HepG2 (cell line): ENCODE data around the gene ZCCHC9. TPM values are rescaled to one million over a fixed set of nuclear protein-coding genes. Genes with fewer than 3 reads are reported as not detected.

Experiments used
- CBFB ChIP-seq: sonication (generic); formaldehyde crosslinking; IDR thresholded peaks from 2 replicates; pipeline ENCODE4 v1.4.0; 2020; ENCODE audit warnings: missing genetic modification reagents
- CHD4 ChIP-seq: fragments of 200-600 bp; sonication (generic); IDR thresholded peaks from 2 replicates; pipeline ENCODE4 v1.7.0; 2017; ENCODE audit warnings: mild to moderate bottlenecking, low read length, borderline replicate concordance
- GZF1 ChIP-seq: sonication (generic); formaldehyde crosslinking; IDR thresholded peaks from 2 replicates; pipeline ENCODE4 v1.5.1; 2020; ENCODE audit warnings: mild to moderate bottlenecking, missing genetic modification reagents
- IKZF1 ChIP-seq: fragments of 450-650 bp; IDR thresholded peaks from 2 replicates; pipeline ENCODE4 v1.7.1; 2016
- JDP2 ChIP-seq: sonication (generic); formaldehyde crosslinking; IDR thresholded peaks from 2 replicates; pipeline ENCODE4 v1.8.1; 2022; ENCODE audit warnings: missing genetic modification reagents, borderline replicate concordance
- MTF1 ChIP-seq: sonication (generic); formaldehyde crosslinking; IDR thresholded peaks from 2 replicates; pipeline ENCODE4 v1.5.0; 2020; ENCODE audit warnings: missing genetic modification reagents
- PATZ1 ChIP-seq: sonication (generic); formaldehyde crosslinking; IDR thresholded peaks from 2 replicates; pipeline ENCODE4 v1.4.0; 2020; ENCODE audit warnings: missing genetic modification reagents
- PAWR ChIP-seq: sonication (generic); formaldehyde crosslinking; IDR thresholded peaks from 2 replicates; pipeline ENCODE4 v1.4.0; 2020; ENCODE audit warnings: missing genetic modification reagents, mild to moderate bottlenecking, borderline replicate concordance
- PITX1 ChIP-seq: sonication (generic); formaldehyde crosslinking; IDR thresholded peaks from 2 replicates; pipeline ENCODE4 v1.5.1; 2020; ENCODE audit warnings: mild to moderate bottlenecking, missing genetic modification reagents
- POGZ ChIP-seq: sonication (generic); formaldehyde crosslinking; IDR thresholded peaks from 2 replicates; pipeline ENCODE4 v1.4.0; 2020; ENCODE audit warnings: mild to moderate bottlenecking, missing genetic modification reagents
- SETDB1 ChIP-seq: sonication (generic); formaldehyde crosslinking; IDR thresholded peaks from 2 replicates; pipeline ENCODE4 v1.5.1; 2020; ENCODE audit warnings: missing genetic modification reagents, mild to moderate bottlenecking, borderline replicate concordance
- SMAD3 ChIP-seq: sonication (generic); formaldehyde crosslinking; IDR thresholded peaks from 2 replicates; pipeline ENCODE4 v1.4.0; 2020; ENCODE audit warnings: missing genetic modification reagents
- TIGD3 ChIP-seq: sonication (generic); formaldehyde crosslinking; IDR thresholded peaks from 2 replicates; pipeline ENCODE4 v1.5.1; 2020; ENCODE audit warnings: mild to moderate bottlenecking, missing genetic modification reagents, borderline replicate concordance
- U2AF1 ChIP-seq: fragments of 200-400 bp; formaldehyde crosslinking; optimal IDR thresholded peaks from 2 replicates; pipeline ENCODE3; 2017; ENCODE audit warnings: mild to moderate bottlenecking, low read depth, low read length
- ZNF143 ChIP-seq: sonication (generic); formaldehyde crosslinking; IDR thresholded peaks from 2 replicates; pipeline ENCODE4 v1.4.0; 2020; ENCODE audit warnings: missing genetic modification reagents
- ZNF235 ChIP-seq: sonication (generic); formaldehyde crosslinking; IDR thresholded peaks from 2 replicates; pipeline ENCODE4 v1.8.1; 2023; ENCODE audit warnings: mild to moderate bottlenecking, missing genetic modification reagents, borderline replicate concordance
- ZNF24 ChIP-seq: fragments of 450-650 bp; IDR thresholded peaks from 2 replicates; pipeline ENCODE4 v1.6.1; 2017; ENCODE audit warnings: antibody characterized with exemption, mild to moderate bottlenecking
- ZNF350 ChIP-seq: sonication (generic); formaldehyde crosslinking; IDR thresholded peaks from 2 replicates; pipeline ENCODE4 v1.4.0; 2020; ENCODE audit warnings: mild to moderate bottlenecking, low read depth, missing genetic modification reagents, borderline replicate concordance
- ZNF609 ChIP-seq: sonication (generic); formaldehyde crosslinking; IDR thresholded peaks from 2 replicates; pipeline ENCODE4 v1.4.0; 2020; ENCODE audit warnings: mild to moderate bottlenecking, missing genetic modification reagents, borderline replicate concordance
- ZNF615 ChIP-seq: sonication (generic); formaldehyde crosslinking; IDR thresholded peaks from 2 replicates; pipeline ENCODE4 v1.5.0; 2020; ENCODE audit warnings: mild to moderate bottlenecking, missing genetic modification reagents, borderline replicate concordance
- polyA plus RNA-seq, 8 experiments: library from polyadenylated mRNA; depleted of rRNA in 3 of 8; stranded (reverse) in 7 of 8; unstranded in 1 of 8; fragments of >200 nt; fragmentation: Illumina TruSeq in 4 of 8; extraction: Trizol in 4 of 8; gene quantifications; 2 replicates each; pipeline versions ENCODE4 v1.2.1 to v1.2.3, GENCODE V29; 2011 to 2016; ENCODE audit warnings: low read depth in 4 of 8, missing spikeins in 1 of 8, mixed read lengths in 1 of 8; ENCODE audit not compliant: insufficient read depth in 1 of 8
- total RNA-seq, 5 experiments: library from RNA; depleted of rRNA; stranded (reverse); fragments of >200 nt; fragmentation: Illumina TruSeq; extraction: Trizol; gene quantifications; 2 replicates each; pipeline ENCODE4 v1.2.3, GENCODE V29; 2016; ENCODE audit warnings: low read depth in 1 of 5

The ZCCHC9 gene
- total and polyA plus RNA-seq, 2 of the 13 experiments (the other 11 are each of a cell fraction or from before 2014, with no cell fraction given), result 28.7 to 52.5 TPM

GRCh38 chr5:81301271-81302015 is at the start of gene ZCCHC9 (continued):
- TF ChIP-seq ZNF609 (CRISPR knock-in tag) (peak; percentile 55; the same call in 1 of the 2 replicates), CBFB (CRISPR knock-in tag) (peak; percentile 88), PATZ1 (peak; percentile 40), U2AF1 (no peak), IKZF1 (no peak), TIGD3 (CRISPR knock-in tag) (0 out of 2 replicates have a peak, but pooled peaks have one; percentile 21), ZNF615 (CRISPR knock-in tag) (peak; percentile 53; the same call in 1 of the 2 replicates), PITX1 (peak; percentile 82), ZNF24 (no peak), ZNF350 (CRISPR knock-in tag) (peak; percentile 88; the same call in 1 of the 2 replicates), ZNF143 (CRISPR knock-in tag) (no peak; the same call in none of the 2 replicates), CHD4 (no peak), GZF1 (CRISPR knock-in tag) (peak; percentile 54; the same call in 1 of the 2 replicates), JDP2 (no peak), SMAD3 (peak; percentile 76; the same call in 1 of the 2 replicates), SETDB1 (CRISPR knock-in tag) (no peak), POGZ (peak; percentile 96), MTF1 (no peak), ZNF235 (CRISPR knock-in tag) (no peak), PAWR (CRISPR knock-in tag) (0 out of 2 replicates have a peak, but pooled peaks have one; percentile 57)
